Lower leg skin (tissue), 4 donors: ENCODE measurements around the gene MISP. TPM values are rescaled to one million over a fixed set of nuclear protein-coding genes. Genes with fewer than 3 reads are reported as not detected.

Experiments used
- DNase-seq, 2 donors: peaks; one replicate each; pipeline ENCODE4 v3.0.0-alpha.2; 2019; ENCODE audit warnings: low spot score in 2 of 2
- H3K4me3 ChIP-seq: fragments of 200-600 bp; sonication (generic); 2 replicates; pipeline ENCODE4 v1.5.1; 2017; ENCODE audit warnings: mild to moderate bottlenecking, low read depth; ENCODE audit not compliant: poor library complexity, severe bottlenecking
- POLR2A ChIP-seq, 2 donors: fragments of 450-650 bp; IDR thresholded peaks; one replicate each; pipeline ENCODE4 v1.6.1; 2016 to 2017; ENCODE audit warnings: antibody characterized with exemption in 2 of 2, mild to moderate bottlenecking in 1 of 2, moderate library complexity in 1 of 2
- WGBS, 2 donors: methylation state at CpG; one replicate each; pipeline ENCODE4 v1.1.5; 2018; 5-methylcytosine and 5-hydroxymethylcytosine counted together
- intact Hi-C: fragments of 100-400 bp; cut with DNase I; formaldehyde crosslinking; loops from one replicate; pipeline ENCODE4 v1.15.0; 2023; ENCODE audit warnings: low total_unique reads
- total RNA-seq, 4 donors: library from RNA; depleted of rRNA; stranded (reverse); fragments of >200 nt; gene quantifications; one replicate each; pipeline ENCODE4 v1.1.0, GENCODE V29; 2016
- TF ChIP-seq, protein P1 (sequence below), 3 donors: fragments of 450-650 bp; IDR thresholded peaks; one replicate each; pipeline ENCODE4 v1.5.1; 2016; ENCODE audit warnings: antibody characterized with exemption in 3 of 3, mild to moderate bottlenecking in 3 of 3, moderate library complexity in 2 of 3

Gene MISP
- total RNA-seq, 4 donors from 2014 or later = 0.08 to 2.8 (median 0.92) TPM

DNA sequence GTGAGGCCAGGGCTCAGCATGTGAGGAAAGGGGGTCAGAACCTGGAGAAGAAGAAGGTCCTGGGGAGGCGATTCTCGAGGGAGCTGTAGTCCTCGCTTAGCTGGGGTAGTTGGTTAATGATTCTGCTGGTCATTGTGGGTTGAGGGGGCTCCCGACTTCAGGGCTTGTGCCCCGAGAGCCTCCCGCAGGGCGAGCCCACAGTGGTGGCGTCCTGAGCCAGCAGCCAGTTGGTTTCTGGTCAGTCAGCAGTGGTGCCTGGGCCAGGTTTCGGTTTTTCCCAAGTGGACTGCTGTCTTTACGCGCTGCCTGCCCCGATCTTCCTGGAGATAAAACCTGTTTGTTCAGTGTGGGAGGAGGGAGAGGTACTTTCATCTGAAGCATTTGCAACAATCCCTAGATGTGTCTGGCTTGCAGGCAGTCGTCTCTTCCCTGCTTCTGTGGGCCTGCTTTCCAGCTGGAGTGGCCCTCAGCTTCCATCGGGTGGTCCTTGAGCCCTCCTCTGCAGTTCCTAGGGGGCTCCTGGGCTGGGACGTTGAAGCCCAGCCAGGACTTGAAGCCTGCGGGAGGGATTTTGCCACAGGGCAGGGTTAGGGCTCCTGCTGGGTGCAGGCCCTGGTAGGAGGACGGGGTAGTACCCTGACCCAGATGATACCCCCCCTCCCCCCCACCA, 49.6 kb downstream of the MISP start:
- no peak for DNase-seq
- intact Hi-C loops = no loop called here
- WGBS, 2 donors = 24 to 27% methylated on average over 14 to 15 of the region's 17 CpGs
- H3K4me3 ChIP-seq = no peak overlapping the region
- TF ChIP-seq, protein P1, sequence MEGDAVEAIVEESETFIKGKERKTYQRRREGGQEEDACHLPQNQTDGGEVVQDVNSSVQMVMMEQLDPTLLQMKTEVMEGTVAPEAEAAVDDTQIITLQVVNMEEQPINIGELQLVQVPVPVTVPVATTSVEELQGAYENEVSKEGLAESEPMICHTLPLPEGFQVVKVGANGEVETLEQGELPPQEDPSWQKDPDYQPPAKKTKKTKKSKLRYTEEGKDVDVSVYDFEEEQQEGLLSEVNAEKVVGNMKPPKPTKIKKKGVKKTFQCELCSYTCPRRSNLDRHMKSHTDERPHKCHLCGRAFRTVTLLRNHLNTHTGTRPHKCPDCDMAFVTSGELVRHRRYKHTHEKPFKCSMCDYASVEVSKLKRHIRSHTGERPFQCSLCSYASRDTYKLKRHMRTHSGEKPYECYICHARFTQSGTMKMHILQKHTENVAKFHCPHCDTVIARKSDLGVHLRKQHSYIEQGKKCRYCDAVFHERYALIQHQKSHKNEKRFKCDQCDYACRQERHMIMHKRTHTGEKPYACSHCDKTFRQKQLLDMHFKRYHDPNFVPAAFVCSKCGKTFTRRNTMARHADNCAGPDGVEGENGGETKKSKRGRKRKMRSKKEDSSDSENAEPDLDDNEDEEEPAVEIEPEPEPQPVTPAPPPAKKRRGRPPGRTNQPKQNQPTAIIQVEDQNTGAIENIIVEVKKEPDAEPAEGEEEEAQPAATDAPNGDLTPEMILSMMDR (IDR thresholded peaks at IDR 0.05) = no peak
- no peak for TF ChIP-seq POLR2A (IDR thresholded peaks at IDR 0.05)

GRCh38 chr19:801030-801860, 50.3 kb downstream of the MISP start:
- WGBS, 2 donors = 28 to 34% methylated on average over 17 to 28 of the region's 29 CpGs
- intact Hi-C loops = no loop called here
- no peak overlapping the region for H3K4me3 ChIP-seq
- TF ChIP-seq, protein P1 (IDR thresholded peaks at IDR 0.05) = no peak
- no peak for TF ChIP-seq POLR2A (IDR thresholded peaks at IDR 0.05)
- no peak for DNase-seq

GRCh38 chr19:801861-802497, 51.1 kb downstream of the MISP start:
- intact Hi-C loops = no loop called here
- H3K4me3 ChIP-seq = no peak overlapping the region
- 36% methylated on average over 16 to 23 of the region's 23 CpGs for WGBS, 2 donors
- DNase-seq = no peak
- TF ChIP-seq, protein P1 (IDR thresholded peaks at IDR 0.05) = no peak
- no peak for TF ChIP-seq POLR2A (IDR thresholded peaks at IDR 0.05)

GRCh38 chr19:802498-803098, 51.7 kb downstream of the MISP start:
- no peak overlapping the region for H3K4me3 ChIP-seq
- intact Hi-C loops = no loop called here
- 57 to 68% methylated on average over 28 of the region's 28 CpGs for WGBS, 2 donors
- no peak for DNase-seq
- TF ChIP-seq, protein P1 (IDR thresholded peaks at IDR 0.05) = no peak

- TF ChIP-seq, protein P1 (IDR thresholded peaks at IDR 0.05) = no peak
- TF ChIP-seq POLR2A (IDR thresholded peaks at IDR 0.05) = no peak
- DNase-seq = no peak
- H3K4me3 ChIP-seq = no peak overlapping the region
- 85 to 91% methylated on average over 16 to 17 of the region's 17 CpGs for WGBS, 2 donors
- intact Hi-C loops = no loop called here
Observed at GRCh38 chr19:803099-803561, 52.2 kb downstream of the MISP start.
